HepG2 (cell line): ENCODE data around the gene GOLGA7B. TPM values are rescaled to one million over a fixed set of nuclear protein-coding genes. Genes with fewer than 3 reads are reported as not detected.

Source experiments
- ATAC-seq: fragments of 200-7000 bp; cut with Tn5 transposase; 3 replicates; pipeline ENCODE4 v1.9.1; 2020; ENCODE audit warnings: mild to moderate bottlenecking, moderate library complexity
- BruUV-seq: library from RNA; stranded (reverse); fragments of 400-500 nt; replicated peaks from 2 replicates; lab custom pipeline; 2021; lab: Mats Ljungman, UMichigan
- CTCF ChIA-PET: fragments of 300-600 bp; formaldehyde crosslinking; extraction: SDS; loops from one replicate; lab custom pipeline; 2021; ENCODE audit warnings: low total read pairs, inconsistent platforms, low intra/inter-chr PET ratio; lab: Yijun Ruan, JAX
- POLR2A ChIA-PET: fragments of 350-600 bp; sonication (Branson Sonifier 250); formaldehyde crosslinking; loops from one replicate; lab custom pipeline; 2020; ENCODE audit warnings: antibody characterized with exemption, inconsistent platforms; lab: Yijun Ruan, JAX
- DNase-seq: peaks from one replicate; pipeline ENCODE4 v3.0.0-alpha.2; 2015; ENCODE audit warnings: low spot score
- FAIRE-seq: peaks from 3 replicates; lab custom pipeline; 2011; peaks lifted over from hg19 to GRCh38; lab: Jason Lieb, UNC
- H2AFZ ChIP-seq: one replicate; pipeline ENCODE4 v1.6.1; 2011; ENCODE audit warnings: low read length, inconsistent platforms
- H3K27ac ChIP-seq: fragments of 300-600 bp; 3 replicates; pipeline ENCODE4 v1.8.0; 2011; ENCODE audit warnings: mixed run types, mild to moderate bottlenecking, mixed read lengths, low read length, inconsistent platforms; ENCODE audit not compliant: insufficient read depth; ENCODE audit errors: extremely low read length
- H3K27me3 ChIP-seq, 2 experiments: fragments of 200-600 bp in 1 of 2; 2 replicates in 1 of 2; 3 replicates in 1 of 2; pipeline versions ENCODE4 v1.6.0 to v1.8.0; 2011; ENCODE audit warnings: low read length in 2 of 2, mild to moderate bottlenecking in 2 of 2, moderate library complexity in 2 of 2, inconsistent platforms in 1 of 2; ENCODE audit not compliant: insufficient read depth in 2 of 2, control insufficient read depth in 1 of 2
- H3K36me3 ChIP-seq, 2 experiments: fragments of 200-600 bp in 1 of 2; replicated peaks in 1 of 2; 2 replicates in 1 of 2; 3 replicates in 1 of 2; pipeline versions ENCODE4 v1.5.1 to v1.8.0; 2011; ENCODE audit warnings: low read length in 2 of 2, inconsistent platforms in 1 of 2; ENCODE audit not compliant: insufficient read depth in 2 of 2, control insufficient read depth in 1 of 2
- H3K4me1 ChIP-seq: 2 replicates; pipeline ENCODE4 v1.5.1; 2012; ENCODE audit warnings: low read length, inconsistent platforms; ENCODE audit not compliant: insufficient read depth
- H3K4me2 ChIP-seq: 2 replicates; pipeline ENCODE4 v1.6.0; 2011; ENCODE audit warnings: low read depth, low read length, inconsistent platforms
- H3K4me3 ChIP-seq, 3 experiments: fragments of 200-600 bp in 1 of 3; sonication (generic), shearing (Covaris generic) in 1 of 3; replicated peaks in 1 of 3; 2 replicates each; pipeline ENCODE4 v1.5.1; 2011 to 2016; ENCODE audit warnings: low read length in 3 of 3, inconsistent platforms in 2 of 3, low read depth in 2 of 3, mild to moderate bottlenecking in 2 of 3, control low read depth in 1 of 3, mixed read lengths in 1 of 3; ENCODE audit not compliant: insufficient read depth in 1 of 3
- H3K79me2 ChIP-seq: one replicate; pipeline ENCODE4 v1.6.1; 2011; ENCODE audit warnings: low read length, inconsistent platforms; ENCODE audit not compliant: insufficient read depth
- H3K9ac ChIP-seq: 2 replicates; pipeline ENCODE4 v1.6.0; 2011; ENCODE audit warnings: mild to moderate bottlenecking, low read depth, low read length, inconsistent platforms; ENCODE audit not compliant: insufficient read depth
- H3K9me3 ChIP-seq: 2 replicates; pipeline ENCODE4 v1.5.1; 2012; ENCODE audit warnings: mild to moderate bottlenecking, low read length
- H4K20me1 ChIP-seq: 2 replicates; pipeline ENCODE4 v1.6.0; 2011; ENCODE audit warnings: inconsistent platforms, mild to moderate bottlenecking, low read length, moderate library complexity; ENCODE audit not compliant: insufficient read depth
- BCL6 ChIP-seq: IDR thresholded peaks from 2 replicates; pipeline ENCODE4 v1.6.1; 2016; ENCODE audit warnings: missing genetic modification reagents, missing compliant biosample characterization
- HNF4A ChIP-seq: sonication (generic); formaldehyde crosslinking; IDR thresholded peaks from 2 replicates; pipeline ENCODE4 v1.4.0; 2020; ENCODE audit warnings: missing genetic modification reagents
- HOXA9 ChIP-seq: sonication (generic); formaldehyde crosslinking; IDR thresholded peaks from 2 replicates; pipeline ENCODE4 v1.8.1; 2022; ENCODE audit warnings: missing genetic modification reagents, mild to moderate bottlenecking, moderate library complexity, borderline replicate concordance
- JUN ChIP-seq: sonication (generic); formaldehyde crosslinking; IDR thresholded peaks from 2 replicates; pipeline ENCODE4 v1.4.0; 2020; ENCODE audit warnings: mild to moderate bottlenecking, missing genetic modification reagents
- KDM2A ChIP-seq: sonication (generic); formaldehyde crosslinking; IDR thresholded peaks from 2 replicates; pipeline ENCODE4 v1.4.0; 2020; ENCODE audit warnings: low read depth, missing genetic modification reagents, borderline replicate concordance
- NR2F2 ChIP-seq: IDR thresholded peaks from 2 replicates; pipeline ENCODE4 v1.6.1; 2012; ENCODE audit warnings: low read depth, inconsistent platforms, borderline replicate concordance
- RCOR2 ChIP-seq: IDR thresholded peaks from 2 replicates; pipeline ENCODE4 v1.6.1; 2016; ENCODE audit warnings: missing biosample characterization, missing genetic modification reagents
- TBX2 ChIP-seq: sonication (generic); formaldehyde crosslinking; IDR thresholded peaks from 2 replicates; pipeline ENCODE4 v1.5.0; 2020; ENCODE audit warnings: missing genetic modification reagents, mild to moderate bottlenecking, borderline replicate concordance
- YEATS2 ChIP-seq: sonication (generic); formaldehyde crosslinking; IDR thresholded peaks from 2 replicates; pipeline ENCODE4 v1.4.0; 2020; ENCODE audit warnings: missing genetic modification reagents, borderline replicate concordance
- ZFP36 ChIP-seq: fragments of 150-350 bp; IDR thresholded peaks from 2 replicates; pipeline ENCODE4 v1.6.1; 2018; ENCODE audit warnings: borderline replicate concordance, low read length, low read depth; ENCODE audit not compliant: partially characterized antibody
- ZNF652 ChIP-seq: IDR thresholded peaks from 2 replicates; pipeline ENCODE4 v1.6.1; 2016; ENCODE audit warnings: low read depth, borderline replicate concordance
- ZNF879 ChIP-seq: sonication (generic); formaldehyde crosslinking; IDR thresholded peaks from 2 replicates; pipeline ENCODE4 v1.8.1; 2023; ENCODE audit warnings: missing genetic modification reagents
- WGBS: methylation state at CpG from one replicate; pipeline ENCODE4 v1.1.6; 2017; ENCODE audit warnings: low lambda C conversion rate; 5-methylcytosine and 5-hydroxymethylcytosine counted together
- in situ Hi-C: cut with HindIII; loops from 2 replicates; pipeline ENCODE4 v1.10.0; 2017; ENCODE audit warnings: low pct_unique_long_range_greater_than_20kb; ENCODE audit not compliant: extremely low pct_ligation_motif_present
- intact Hi-C: fragments of 100-400 bp; cut with micrococcal nuclease; formaldehyde crosslinking; loops from one replicate; pipeline ENCODE4 v1.10.0; 2022; ENCODE audit not compliant: unreplicated experiment
- polyA plus RNA-seq, 8 experiments: library from polyadenylated mRNA; depleted of rRNA in 3 of 8; stranded (reverse) in 7 of 8; unstranded in 1 of 8; fragments of >200 nt; fragmentation: Illumina TruSeq in 4 of 8; extraction: Trizol in 4 of 8; gene quantifications; 2 replicates each; pipeline versions ENCODE4 v1.2.1 to v1.2.3, GENCODE V29; 2011 to 2016; ENCODE audit warnings: low read depth in 4 of 8, missing spikeins in 1 of 8, mixed read lengths in 1 of 8; ENCODE audit not compliant: insufficient read depth in 1 of 8
- total RNA-seq, 5 experiments: library from RNA; depleted of rRNA; stranded (reverse); fragments of >200 nt; fragmentation: Illumina TruSeq; extraction: Trizol; gene quantifications; 2 replicates each; pipeline ENCODE4 v1.2.3, GENCODE V29; 2016; ENCODE audit warnings: low read depth in 1 of 5
- TF ChIP-seq, protein P1 (sequence below): sonication (generic); formaldehyde crosslinking; IDR thresholded peaks from 2 replicates; pipeline ENCODE4 v1.4.0; 2020; ENCODE audit warnings: missing genetic modification reagents
- TF ChIP-seq, protein P2 (sequence below): sonication (generic); formaldehyde crosslinking; IDR thresholded peaks from 2 replicates; pipeline ENCODE4 v1.4.0; 2020; ENCODE audit warnings: missing genetic modification reagents, mild to moderate bottlenecking, borderline replicate concordance
- TF ChIP-seq, protein P3 (sequence below): sonication (generic); IDR thresholded peaks from 2 replicates; pipeline ENCODE4 v1.6.1; 2016; ENCODE audit warnings: low read depth, borderline replicate concordance
- TF ChIP-seq, protein P4 (sequence below): sonication (generic); formaldehyde crosslinking; IDR thresholded peaks from 2 replicates; pipeline ENCODE4 v1.4.0; 2020; ENCODE audit warnings: missing genetic modification reagents, mild to moderate bottlenecking, borderline replicate concordance

GOLGA7B gene
- total and polyA plus RNA-seq, 2 of the 13 experiments (the other 11 are each of a cell fraction or from before 2014, with no cell fraction given) = not detected

DNA sequence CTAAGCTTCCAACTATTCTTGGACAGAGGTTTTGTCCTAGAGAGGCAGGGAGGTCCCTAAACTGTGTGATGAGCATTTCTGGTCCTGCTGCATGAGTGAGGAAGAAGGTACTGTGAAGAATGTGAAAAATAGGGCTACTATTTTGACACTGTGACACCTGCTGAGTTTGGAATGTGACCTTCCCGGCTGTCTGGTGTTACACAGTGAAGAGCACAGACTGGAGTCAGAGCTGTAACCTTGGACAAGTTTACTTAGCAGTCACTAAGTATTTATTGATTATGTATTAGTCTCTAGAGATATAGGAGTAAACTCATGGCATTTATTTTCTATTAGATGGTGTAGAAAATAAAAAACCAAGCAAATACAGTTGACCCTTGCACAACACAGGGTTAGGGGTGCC, 12.3 kb downstream of the GOLGA7B start:
- Histone ChIP-seq H3K9ac (no peak overlapping the region), H3K9me3 (no peaks in the 10 kb centered on the region), H3K4me1 (peaks cover 10% of the 10 kb centered on the region; the same call in 1 of the 2 replicates), H3K36me3 (no peaks in the 10 kb centered on the region), H4K20me1 (0 out of 2 replicates have a peak, but pooled peaks cover 4% of the 10 kb centered on the region), H3K4me2 (no peak overlapping the region), H3K79me2 (no peaks in the 10 kb centered on the region), H3K27ac (no peak overlapping the region), H3K4me3 (no peak overlapping the region), H3K27me3 (peaks cover 12 to 61% of the 10 kb centered on the region in 2 experiments), H2AFZ (no peak overlapping the region)
- POLR2A ChIA-PET = no interaction called here
- intact Hi-C loops = no loop called here
- DNase-seq (peak; percentile 62), ATAC-seq (peak; percentile 90), FAIRE-seq (peak; percentile 60)
- CTCF ChIA-PET = no interaction called here
- 0% methylated on average over 1 of the region's 1 CpG for WGBS
- in situ Hi-C loops = no loop called here
- no TSS peak for BruUV-seq
- TF ChIP-seq JUN (no peak), HOXA9 (CRISPR knock-in tag) (no peak), ZFP36 (no peak), NR2F2 (peak; percentile 81), YEATS2 (CRISPR knock-in tag) (no peak), ZNF879 (CRISPR knock-in tag) (no peak), ZNF652 (no peak), HNF4A (CRISPR knock-in tag) (peak; percentile 16; the same call in 1 of the 2 replicates), BCL6 (peak; percentile 64), RCOR2 (0 out of 2 replicates have a peak, but pooled peaks have one; percentile 29), KDM2A (CRISPR knock-in tag) (no peak), TBX2 (CRISPR knock-in tag) (0 out of 2 replicates have a peak, but pooled peaks have one; percentile 32)
- TF ChIP-seq, protein P1, sequence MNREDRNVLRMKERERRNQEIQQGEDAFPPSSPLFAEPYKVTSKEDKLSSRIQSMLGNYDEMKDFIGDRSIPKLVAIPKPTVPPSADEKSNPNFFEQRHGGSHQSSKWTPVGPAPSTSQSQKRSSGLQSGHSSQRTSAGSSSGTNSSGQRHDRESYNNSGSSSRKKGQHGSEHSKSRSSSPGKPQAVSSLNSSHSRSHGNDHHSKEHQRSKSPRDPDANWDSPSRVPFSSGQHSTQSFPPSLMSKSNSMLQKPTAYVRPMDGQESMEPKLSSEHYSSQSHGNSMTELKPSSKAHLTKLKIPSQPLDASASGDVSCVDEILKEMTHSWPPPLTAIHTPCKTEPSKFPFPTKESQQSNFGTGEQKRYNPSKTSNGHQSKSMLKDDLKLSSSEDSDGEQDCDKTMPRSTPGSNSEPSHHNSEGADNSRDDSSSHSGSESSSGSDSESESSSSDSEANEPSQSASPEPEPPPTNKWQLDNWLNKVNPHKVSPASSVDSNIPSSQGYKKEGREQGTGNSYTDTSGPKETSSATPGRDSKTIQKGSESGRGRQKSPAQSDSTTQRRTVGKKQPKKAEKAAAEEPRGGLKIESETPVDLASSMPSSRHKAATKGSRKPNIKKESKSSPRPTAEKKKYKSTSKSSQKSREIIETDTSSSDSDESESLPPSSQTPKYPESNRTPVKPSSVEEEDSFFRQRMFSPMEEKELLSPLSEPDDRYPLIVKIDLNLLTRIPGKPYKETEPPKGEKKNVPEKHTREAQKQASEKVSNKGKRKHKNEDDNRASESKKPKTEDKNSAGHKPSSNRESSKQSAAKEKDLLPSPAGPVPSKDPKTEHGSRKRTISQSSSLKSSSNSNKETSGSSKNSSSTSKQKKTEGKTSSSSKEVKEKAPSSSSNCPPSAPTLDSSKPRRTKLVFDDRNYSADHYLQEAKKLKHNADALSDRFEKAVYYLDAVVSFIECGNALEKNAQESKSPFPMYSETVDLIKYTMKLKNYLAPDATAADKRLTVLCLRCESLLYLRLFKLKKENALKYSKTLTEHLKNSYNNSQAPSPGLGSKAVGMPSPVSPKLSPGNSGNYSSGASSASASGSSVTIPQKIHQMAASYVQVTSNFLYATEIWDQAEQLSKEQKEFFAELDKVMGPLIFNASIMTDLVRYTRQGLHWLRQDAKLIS (CRISPR knock-in tag) = no peak
- TF ChIP-seq, protein P2, sequence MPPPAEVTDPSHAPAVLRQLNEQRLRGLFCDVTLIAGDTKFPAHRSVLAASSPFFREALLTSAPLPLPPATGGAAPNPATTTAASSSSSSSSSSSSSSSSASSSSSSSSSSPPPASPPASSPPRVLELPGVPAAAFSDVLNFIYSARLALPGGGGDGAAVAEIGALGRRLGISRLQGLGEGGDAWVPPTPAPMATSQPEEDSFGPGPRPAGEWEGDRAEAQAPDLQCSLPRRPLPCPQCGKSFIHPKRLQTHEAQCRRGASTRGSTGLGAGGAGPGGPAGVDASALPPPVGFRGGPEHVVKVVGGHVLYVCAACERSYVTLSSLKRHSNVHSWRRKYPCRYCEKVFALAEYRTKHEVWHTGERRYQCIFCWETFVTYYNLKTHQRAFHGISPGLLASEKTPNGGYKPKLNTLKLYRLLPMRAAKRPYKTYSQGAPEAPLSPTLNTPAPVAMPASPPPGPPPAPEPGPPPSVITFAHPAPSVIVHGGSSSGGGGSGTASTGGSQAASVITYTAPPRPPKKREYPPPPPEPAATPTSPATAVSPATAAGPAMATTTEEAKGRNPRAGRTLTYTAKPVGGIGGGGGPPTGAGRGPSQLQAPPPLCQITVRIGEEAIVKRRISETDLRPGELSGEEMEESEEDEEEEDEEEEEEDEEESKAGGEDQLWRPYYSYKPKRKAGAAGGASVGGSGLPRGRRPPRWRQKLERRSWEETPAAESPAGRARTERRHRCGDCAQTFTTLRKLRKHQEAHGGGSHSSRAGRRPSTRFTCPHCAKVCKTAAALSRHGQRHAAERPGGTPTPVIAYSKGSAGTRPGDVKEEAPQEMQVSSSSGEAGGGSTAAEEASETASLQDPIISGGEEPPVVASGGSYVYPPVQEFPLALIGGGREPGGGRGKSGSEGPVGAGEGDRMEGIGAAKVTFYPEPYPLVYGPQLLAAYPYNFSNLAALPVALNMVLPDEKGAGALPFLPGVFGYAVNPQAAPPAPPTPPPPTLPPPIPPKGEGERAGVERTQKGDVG = no peak
- TF ChIP-seq, protein P3, sequence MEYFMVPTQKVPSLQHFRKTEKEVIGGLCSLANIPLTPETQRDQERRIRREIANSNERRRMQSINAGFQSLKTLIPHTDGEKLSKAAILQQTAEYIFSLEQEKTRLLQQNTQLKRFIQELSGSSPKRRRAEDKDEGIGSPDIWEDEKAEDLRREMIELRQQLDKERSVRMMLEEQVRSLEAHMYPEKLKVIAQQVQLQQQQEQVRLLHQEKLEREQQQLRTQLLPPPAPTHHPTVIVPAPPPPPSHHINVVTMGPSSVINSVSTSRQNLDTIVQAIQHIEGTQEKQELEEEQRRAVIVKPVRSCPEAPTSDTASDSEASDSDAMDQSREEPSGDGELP = no peak
- TF ChIP-seq, protein P4, sequence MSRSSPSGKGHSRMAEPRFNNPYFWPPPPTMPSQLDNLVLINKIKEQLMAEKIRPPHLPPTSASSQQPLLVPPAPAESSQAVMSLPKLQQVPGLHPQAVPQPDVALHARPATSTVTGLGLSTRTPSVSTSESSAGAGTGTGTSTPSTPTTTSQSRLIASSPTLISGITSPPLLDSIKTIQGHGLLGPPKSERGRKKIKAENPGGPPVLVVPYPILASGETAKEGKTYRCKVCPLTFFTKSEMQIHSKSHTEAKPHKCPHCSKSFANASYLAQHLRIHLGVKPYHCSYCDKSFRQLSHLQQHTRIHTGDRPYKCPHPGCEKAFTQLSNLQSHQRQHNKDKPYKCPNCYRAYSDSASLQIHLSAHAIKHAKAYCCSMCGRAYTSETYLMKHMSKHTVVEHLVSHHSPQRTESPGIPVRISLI (CRISPR knock-in tag) = no peak
